ENCODE data around the gene RIOK1.
"Not testable (repeated sequence)": the region's sequence is repeated elsewhere in the genome, so short reads cannot be mapped to it uniquely, and the experiment has no call there.

RIOK1 gene

GRCh38 chr6:7389451-7390225, at the start of gene RIOK1, which contains the start of gene CAGE1:
Gene RIOK1 (plus strand): TSS chr6:7389808. CDS start chr6:7390003, 195 bp downstream.
Gene CAGE1 (minus strand): TSS chr6:7389742. CDS start chr6:7387173, 2,569 bp downstream.
- peak; percentile 97 for DNase-seq

GRCh38 chr6:7341271-7341670, 48.3 kb upstream of the RIOK1 start:
- DNase-seq, result no peak

- DNase-seq, result peak; percentile 30
Observed at GRCh38 chr6:7341989-7342742, 47.4 kb upstream of the RIOK1 start.

- DNase-seq, result no peak
Observed at GRCh38 chr6:7343546-7344475, 45.8 kb upstream of the RIOK1 start.

- not testable (repeated sequence) for DNase-seq
Observed at GRCh38 chr6:7344773-7345450, 44.7 kb upstream of the RIOK1 start.

DNA sequence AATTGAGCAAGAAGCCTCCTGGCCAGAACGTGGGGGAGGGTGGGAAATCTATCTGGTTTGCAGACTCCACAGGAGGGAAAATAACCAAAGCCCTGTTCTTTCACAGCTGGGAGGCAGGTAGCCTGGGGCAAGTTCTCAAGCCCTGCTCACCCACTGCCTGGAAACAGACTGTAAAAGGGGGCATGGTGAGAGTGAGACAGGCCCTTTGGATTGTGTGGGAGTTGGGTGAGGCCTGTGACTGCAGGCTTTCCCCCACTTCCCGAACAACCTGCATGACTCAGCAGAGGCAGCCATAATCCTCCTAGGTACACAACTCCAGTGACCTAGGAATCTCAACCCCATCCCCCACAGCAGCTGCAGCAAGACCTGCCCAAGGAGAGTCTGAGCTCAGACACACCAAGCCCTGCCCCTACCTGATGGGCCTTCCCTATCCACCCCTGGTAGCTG, 42.0 kb upstream of the RIOK1 start:
- not testable (repeated sequence) for DNase-seq

DNA sequence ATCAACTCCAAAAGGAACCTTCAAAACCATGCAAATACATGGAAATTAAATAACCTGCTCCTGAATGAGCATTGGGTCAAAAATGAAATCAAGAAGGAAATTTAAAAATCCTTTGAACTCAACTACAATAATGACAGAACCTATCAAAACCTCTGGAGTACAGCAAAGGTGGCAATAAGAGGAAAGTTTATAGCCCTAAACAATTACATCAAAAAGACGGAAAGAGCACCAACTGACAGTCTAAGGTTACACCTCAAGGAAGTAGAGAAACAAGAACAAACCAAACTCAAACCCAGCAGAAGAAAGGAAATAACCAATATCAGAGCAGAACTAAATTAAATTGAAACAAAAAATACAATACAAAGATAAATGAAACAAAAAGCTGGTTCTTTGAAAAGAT, 39.0 kb upstream of the RIOK1 start:
- not testable (repeated sequence) for DNase-seq

GRCh38 chr6:7351916-7352315, 37.7 kb upstream of the RIOK1 start:
- not testable (repeated sequence) for DNase-seq

DNA sequence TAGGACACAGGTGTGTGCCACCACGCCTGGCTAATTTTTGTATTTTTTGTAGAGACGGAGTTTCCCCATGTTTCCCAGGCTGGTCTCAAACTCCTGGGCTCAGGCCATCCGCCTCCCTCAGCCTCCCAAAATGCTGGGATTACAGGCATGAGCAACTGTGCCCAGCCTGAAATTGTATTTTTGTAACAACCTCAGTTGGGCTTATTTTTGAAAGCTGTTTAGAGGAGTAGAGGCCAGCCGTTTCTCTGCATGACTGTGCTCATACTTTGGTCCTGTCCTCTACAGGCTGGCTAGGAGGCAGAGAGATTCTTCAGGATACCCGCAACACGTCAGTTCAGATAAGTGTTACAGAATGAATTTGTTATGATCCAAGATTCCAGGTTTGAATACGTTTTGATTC, 22.2 kb upstream of the RIOK1 start:
- DNase-seq, result no peak

DNA sequence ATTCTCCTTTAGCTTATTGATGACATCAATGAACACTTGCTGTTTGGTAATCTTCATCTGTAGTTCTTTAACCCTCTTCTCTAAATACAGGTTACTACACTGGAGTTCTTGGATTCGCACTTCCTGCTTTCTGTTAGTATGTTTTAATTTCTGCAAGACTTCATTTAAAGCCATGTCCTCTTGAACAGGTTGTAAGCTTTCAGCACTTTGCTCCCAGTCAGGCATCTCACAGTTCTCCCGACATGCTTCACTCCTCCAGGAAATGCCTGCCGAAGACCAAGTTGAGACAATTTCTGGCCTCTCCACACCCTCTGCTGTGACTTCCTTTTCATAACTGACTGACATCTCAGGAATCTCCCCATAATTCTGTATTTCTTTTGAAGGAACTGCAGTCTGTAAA, 15.9 kb upstream of the RIOK1 start:
- DNase-seq, result no peak

GRCh38 chr6:7377961-7378360, 11.6 kb upstream of the RIOK1 start:
- DNase-seq, result no peak

DNA sequence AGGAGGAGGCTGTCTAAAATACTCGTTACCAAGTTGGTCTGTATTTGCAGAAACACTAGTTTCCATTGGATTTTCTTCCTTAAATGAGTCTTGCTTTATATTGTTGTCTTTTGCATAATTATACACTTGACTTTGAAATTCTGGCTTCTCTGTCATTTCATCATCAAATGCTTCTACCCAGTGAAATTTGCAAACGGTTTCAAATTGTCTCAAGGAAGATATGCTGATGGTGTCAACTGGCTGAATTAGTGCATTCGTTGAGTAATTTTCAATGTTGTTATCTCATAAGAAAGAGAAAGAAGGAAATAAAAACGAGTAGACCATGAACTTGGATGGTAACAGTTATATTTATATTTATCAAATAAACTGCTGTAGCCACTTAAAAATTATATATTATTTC, 10.9 kb upstream of the RIOK1 start:
- no peak for DNase-seq

DNA sequence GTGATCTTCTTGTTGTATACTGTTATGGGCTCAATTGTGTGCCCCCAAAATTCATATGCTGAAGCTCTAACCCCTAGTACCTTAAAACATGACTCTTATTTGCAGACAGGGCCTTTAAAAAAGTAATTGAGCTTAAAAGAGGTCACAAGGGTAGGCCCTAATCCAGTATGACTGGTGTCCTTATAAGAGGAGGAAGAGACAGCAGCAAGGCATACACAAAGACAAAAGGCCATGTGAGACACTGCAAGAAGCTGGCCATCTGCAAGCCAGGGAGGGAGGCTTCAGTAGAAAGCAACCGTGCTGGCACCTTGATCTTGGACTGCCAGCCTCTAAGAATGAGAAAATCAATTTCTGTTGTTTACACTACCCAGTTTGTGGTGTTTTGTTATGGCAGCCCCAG, 8.5 kb upstream of the RIOK1 start:
- DNase-seq, result no peak

GRCh38 chr6:7389162-7389450, 502 bp upstream of the RIOK1 start:
- no peak for DNase-seq

GRCh38 chr6:7390226-7390878, 744 bp downstream of the RIOK1 start:
- no peak for DNase-seq

GRCh38 chr6:7391151-7391550, 1.5 kb downstream of the RIOK1 start:
- DNase-seq, result no peak

DNA sequence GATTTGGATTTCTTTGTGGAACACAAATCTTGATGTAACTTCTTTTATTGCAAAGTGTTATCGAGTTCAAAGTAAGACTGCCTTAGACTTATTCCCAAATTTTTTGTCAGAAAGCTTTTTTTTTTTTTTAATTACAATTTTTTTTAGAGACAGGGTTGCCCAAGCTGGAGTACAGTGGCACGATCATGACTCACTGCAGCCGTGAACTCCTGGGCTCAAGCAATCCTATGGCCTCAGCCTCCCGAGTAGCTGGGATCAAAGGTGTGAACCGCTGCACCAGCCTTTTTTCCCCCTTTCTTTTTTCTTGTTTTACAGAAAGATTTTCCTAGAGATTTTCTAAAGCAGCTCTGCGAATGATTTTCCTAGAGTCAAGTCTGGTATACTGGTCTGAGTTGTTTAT, 2.8 kb downstream of the RIOK1 start:
- DNase-seq, result no peak

DNA sequence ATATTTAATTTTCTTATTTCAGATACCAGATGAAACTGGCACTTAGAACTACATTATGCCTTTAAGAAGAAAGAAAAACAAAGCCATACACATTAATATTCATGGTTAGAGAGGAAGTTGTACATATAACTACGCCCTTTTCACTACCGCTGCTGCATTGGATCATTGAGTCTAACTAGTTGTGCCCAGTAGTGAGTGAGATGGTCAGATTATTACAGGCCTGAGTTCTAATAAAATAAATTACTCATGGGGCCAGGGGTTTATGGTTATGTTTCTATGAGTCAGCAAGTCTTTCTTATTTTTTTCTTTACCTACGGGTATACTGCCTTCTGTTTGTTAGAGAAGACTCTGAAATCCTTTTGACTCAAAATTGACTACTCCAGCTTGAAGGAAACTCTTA, 11.5 kb downstream of the RIOK1 start:
- no peak for DNase-seq

DNA sequence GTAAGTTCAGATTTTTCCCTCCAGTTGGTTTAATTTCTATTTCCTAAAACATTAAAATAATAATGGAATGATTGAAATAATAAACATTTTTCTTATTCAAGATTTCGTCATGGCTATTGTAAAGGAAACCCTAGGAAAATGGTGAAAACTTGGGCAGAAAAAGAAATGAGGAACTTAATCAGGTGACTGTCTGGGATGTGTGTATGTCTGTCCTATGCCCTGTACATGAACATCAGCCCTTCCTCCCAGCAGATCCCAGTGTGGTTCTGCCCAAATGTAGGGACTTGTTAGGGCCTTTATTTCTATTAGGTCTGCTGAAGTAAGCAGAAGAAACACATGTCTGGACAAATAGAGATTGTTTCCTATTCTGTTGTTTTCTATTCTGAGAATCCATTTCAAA, 13.1 kb downstream of the RIOK1 start:
- no peak for DNase-seq

DNA sequence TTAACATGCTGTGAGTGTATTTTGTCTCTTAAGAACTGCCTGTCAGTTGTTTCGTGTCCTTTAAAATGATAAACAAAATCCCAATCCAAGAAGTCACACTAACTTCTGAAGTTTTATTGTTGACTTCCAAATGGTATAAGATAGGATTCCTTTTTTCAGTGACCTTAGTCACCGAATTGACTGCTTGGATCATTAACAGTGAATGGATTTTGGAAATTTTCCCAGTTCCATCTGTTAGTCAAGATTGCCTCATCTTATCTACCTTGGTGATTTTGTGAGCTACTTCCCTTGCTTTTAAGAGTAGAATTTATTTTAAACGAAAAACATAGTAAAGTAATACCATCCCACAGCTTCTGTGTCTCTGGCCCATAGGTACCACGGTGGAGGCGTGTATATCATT, 14.9 kb downstream of the RIOK1 start:
- DNase-seq, result no peak

DNA sequence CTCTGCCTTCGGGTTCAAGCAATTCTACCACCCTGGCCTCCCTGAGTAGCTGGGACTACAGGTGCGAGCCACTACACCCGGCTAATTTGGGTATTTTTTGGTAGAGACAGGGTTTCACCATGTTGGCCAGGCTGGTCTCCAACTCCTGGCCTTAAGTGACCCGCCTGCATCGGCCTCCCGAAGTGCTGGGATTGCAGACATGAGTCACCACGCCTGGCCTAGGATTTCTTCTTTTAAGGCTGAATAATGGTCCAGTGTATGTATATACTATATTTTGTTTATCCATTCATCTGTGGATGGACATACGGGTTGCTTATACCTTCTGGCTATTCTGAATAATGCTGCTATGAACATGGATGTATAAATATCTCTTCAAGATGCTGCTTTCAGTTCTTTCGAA, 17.1 kb downstream of the RIOK1 start:
- DNase-seq, result no peak

DNA sequence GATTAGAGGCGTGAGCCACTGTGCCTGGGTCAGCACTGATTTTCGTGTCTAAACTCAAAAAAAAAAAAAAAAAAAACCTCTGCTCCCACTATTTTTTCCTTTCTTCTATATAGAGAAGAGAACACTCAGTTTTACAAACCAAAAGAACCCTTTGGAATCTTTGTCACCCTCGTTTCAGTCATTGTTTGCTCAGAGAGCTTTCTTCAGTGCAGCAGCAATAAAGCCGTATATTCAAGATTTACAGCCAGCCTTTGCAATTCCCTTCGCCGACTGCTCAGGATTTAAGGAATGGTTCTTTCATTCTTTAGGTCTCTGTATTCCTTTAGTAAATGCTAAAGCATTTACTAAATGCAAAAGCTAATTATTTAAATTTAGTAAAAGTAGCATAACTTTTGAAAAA, 20.1 kb downstream of the RIOK1 start:
- no peak for DNase-seq
